Measurements from ENCODE around the gene THAP3.

DNA sequence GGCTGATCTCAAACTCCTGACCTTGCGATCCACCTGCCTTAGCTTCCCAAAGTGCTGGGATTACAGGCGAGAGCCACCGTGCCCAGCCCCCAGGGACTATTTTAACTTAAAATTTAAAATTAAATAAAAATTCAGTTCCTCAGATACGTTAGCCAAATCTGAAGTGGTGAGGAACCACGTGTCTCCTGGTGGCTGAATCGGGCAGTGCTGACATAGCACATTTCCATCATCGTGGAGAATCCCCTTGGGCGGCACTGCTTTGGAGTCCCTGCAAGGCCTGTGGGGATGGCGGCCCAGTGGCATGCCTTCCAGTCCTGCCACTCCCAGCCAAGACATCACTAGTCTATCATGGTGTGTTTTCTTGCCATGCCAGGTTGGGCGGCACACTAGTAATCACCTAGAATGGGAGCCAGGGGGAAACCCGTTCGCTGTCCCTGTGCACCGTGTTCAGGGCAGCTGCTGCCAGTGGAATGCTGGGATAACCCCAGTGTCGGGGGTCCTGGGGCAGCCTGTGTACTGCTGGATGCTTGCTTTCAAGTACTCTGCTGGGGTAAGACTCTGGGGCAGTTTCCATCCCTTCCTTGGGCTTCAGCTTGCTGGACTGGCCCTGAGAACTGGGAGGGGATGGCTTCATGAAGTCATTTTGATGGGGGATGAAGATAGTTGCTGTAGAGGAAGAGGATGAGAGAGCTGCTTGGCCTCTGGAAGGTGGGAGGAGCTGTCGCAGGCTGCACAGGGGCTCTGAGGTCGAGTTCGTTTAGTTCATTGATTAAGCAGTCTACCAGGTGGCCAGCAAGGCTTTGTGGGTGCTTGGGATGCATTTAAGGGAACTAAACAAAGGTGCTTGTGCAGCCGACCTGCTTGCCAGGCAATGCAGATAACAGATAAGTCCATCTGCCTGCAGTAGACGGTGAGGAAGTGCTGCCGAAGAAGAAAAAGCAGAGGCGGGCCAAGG, 40.3 kb upstream of the THAP3 start:
- TF ChIP-seq, protein P1, sequence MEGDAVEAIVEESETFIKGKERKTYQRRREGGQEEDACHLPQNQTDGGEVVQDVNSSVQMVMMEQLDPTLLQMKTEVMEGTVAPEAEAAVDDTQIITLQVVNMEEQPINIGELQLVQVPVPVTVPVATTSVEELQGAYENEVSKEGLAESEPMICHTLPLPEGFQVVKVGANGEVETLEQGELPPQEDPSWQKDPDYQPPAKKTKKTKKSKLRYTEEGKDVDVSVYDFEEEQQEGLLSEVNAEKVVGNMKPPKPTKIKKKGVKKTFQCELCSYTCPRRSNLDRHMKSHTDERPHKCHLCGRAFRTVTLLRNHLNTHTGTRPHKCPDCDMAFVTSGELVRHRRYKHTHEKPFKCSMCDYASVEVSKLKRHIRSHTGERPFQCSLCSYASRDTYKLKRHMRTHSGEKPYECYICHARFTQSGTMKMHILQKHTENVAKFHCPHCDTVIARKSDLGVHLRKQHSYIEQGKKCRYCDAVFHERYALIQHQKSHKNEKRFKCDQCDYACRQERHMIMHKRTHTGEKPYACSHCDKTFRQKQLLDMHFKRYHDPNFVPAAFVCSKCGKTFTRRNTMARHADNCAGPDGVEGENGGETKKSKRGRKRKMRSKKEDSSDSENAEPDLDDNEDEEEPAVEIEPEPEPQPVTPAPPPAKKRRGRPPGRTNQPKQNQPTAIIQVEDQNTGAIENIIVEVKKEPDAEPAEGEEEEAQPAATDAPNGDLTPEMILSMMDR (conservative IDR thresholded peaks at IDR 0.05; ENCODE audit: low read depth in 2 of 2): peak in 1 of 2 experiments; percentile 20; a peak in 1 of 4 replicates
- TF ChIP-seq, protein P2, sequence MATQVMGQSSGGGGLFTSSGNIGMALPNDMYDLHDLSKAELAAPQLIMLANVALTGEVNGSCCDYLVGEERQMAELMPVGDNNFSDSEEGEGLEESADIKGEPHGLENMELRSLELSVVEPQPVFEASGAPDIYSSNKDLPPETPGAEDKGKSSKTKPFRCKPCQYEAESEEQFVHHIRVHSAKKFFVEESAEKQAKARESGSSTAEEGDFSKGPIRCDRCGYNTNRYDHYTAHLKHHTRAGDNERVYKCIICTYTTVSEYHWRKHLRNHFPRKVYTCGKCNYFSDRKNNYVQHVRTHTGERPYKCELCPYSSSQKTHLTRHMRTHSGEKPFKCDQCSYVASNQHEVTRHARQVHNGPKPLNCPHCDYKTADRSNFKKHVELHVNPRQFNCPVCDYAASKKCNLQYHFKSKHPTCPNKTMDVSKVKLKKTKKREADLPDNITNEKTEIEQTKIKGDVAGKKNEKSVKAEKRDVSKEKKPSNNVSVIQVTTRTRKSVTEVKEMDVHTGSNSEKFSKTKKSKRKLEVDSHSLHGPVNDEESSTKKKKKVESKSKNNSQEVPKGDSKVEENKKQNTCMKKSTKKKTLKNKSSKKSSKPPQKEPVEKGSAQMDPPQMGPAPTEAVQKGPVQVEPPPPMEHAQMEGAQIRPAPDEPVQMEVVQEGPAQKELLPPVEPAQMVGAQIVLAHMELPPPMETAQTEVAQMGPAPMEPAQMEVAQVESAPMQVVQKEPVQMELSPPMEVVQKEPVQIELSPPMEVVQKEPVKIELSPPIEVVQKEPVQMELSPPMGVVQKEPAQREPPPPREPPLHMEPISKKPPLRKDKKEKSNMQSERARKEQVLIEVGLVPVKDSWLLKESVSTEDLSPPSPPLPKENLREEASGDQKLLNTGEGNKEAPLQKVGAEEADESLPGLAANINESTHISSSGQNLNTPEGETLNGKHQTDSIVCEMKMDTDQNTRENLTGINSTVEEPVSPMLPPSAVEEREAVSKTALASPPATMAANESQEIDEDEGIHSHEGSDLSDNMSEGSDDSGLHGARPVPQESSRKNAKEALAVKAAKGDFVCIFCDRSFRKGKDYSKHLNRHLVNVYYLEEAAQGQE (IDR thresholded peaks at IDR 0.05; ENCODE audit: unreplicated experiment): no peak
- TF ChIP-seq POLR2AphosphoS5 (IDR thresholded peaks at IDR 0.05; ENCODE audit: low read depth) (no peak), JUNB (IDR thresholded peaks at IDR 0.05; ENCODE audit: unreplicated experiment) (no peak), EZH2phosphoT487 (IDR thresholded peaks at IDR 0.05; ENCODE audit: unreplicated experiment) (no peak), STAT1 (IDR thresholded peaks at IDR 0.05; ENCODE audit: unreplicated experiment) (no peak), CREB1 (CRISPR knock-in tag; IDR thresholded peaks at IDR 0.05; ENCODE audit: low read depth) (no peak)

Data from GM23338 (cell line).